ENCODE data around the gene GALNT18. TPM values are rescaled to one million over a fixed set of nuclear protein-coding genes. Genes with fewer than 3 reads are reported as not detected.

GALNT18 gene
- polyA plus RNA-seq, 1 experiment, result 4.1 TPM

- CTCF ChIA-PET, result no interaction called here
Observed at GRCh38 chr11:11500744-11501487, 120.9 kb downstream of the GALNT18 start.

GRCh38 chr11:11499300-11499699, 122.5 kb downstream of the GALNT18 start:
- TF ChIP-seq, protein P1, sequence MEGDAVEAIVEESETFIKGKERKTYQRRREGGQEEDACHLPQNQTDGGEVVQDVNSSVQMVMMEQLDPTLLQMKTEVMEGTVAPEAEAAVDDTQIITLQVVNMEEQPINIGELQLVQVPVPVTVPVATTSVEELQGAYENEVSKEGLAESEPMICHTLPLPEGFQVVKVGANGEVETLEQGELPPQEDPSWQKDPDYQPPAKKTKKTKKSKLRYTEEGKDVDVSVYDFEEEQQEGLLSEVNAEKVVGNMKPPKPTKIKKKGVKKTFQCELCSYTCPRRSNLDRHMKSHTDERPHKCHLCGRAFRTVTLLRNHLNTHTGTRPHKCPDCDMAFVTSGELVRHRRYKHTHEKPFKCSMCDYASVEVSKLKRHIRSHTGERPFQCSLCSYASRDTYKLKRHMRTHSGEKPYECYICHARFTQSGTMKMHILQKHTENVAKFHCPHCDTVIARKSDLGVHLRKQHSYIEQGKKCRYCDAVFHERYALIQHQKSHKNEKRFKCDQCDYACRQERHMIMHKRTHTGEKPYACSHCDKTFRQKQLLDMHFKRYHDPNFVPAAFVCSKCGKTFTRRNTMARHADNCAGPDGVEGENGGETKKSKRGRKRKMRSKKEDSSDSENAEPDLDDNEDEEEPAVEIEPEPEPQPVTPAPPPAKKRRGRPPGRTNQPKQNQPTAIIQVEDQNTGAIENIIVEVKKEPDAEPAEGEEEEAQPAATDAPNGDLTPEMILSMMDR (IDR thresholded peaks at IDR 0.05; ENCODE audit: insufficient read depth, low read depth, low read length), result no peak
- ChIA-PET POLR2A (no interaction called here), CTCF (no interaction called here)
- no peaks in the 10 kb centered on the region for H3K27me3 ChIP-seq (ENCODE audit: control insufficient read depth, insufficient read depth, low read length)
- H3K36me3 ChIP-seq (ENCODE audit: control insufficient read depth, insufficient read depth, low read length), result no peaks in the 10 kb centered on the region
- DNase-seq (ENCODE audit: low read depth), result no peak
- no peak overlapping the region for H3K4me3 ChIP-seq (ENCODE audit: low read depth, low read length)

More at GRCh38 chr11:11500744-11501487, 120.9 kb downstream of the GALNT18 start:
- POLR2A ChIA-PET, result no interaction called here
- TF ChIP-seq, protein P1 (IDR thresholded peaks at IDR 0.05; ENCODE audit: insufficient read depth, low read depth, low read length), result no peak
- Histone ChIP-seq H3K27me3 (ENCODE audit: control insufficient read depth, insufficient read depth, low read length) (no peaks in the 10 kb centered on the region; the same call in 1 of the 2 replicates), H3K4me3 (ENCODE audit: low read depth, low read length) (no peak overlapping the region), H3K36me3 (ENCODE audit: control insufficient read depth, insufficient read depth, low read length) (no peaks in the 10 kb centered on the region)
- no peak for DNase-seq (ENCODE audit: low read depth)

DNA sequence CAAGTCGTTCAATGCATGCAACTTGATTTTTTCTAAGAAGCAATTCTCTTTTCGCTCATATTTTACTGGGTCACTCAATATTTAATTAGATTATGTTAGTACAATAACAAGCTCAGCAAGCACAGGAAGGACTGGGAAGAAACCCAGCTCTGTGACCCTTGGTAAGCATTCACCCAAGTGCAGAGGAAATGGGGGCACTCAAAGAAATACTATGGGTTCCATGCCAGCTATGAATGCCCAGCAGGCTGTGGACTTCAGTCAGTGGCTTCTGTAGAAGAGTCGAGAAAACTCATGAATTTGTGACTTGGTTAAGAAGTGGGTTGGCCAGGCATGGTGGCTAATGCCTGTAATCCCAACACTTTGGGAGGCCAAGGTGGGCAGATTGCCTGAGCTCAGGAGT, 123.6 kb downstream of the GALNT18 start:
- CTCF ChIA-PET, result no interaction called here
- DNase-seq (ENCODE audit: low read depth), result no peak
- TF ChIP-seq, protein P1 (IDR thresholded peaks at IDR 0.05; ENCODE audit: insufficient read depth, low read depth, low read length), result no peak
- no peak overlapping the region for H3K4me3 ChIP-seq (ENCODE audit: low read depth, low read length)
- no peaks in the 10 kb centered on the region for H3K36me3 ChIP-seq (ENCODE audit: control insufficient read depth, insufficient read depth, low read length)
- POLR2A ChIA-PET, result no interaction called here
- H3K27me3 ChIP-seq (ENCODE audit: control insufficient read depth, insufficient read depth, low read length), result no peaks in the 10 kb centered on the region

DNA sequence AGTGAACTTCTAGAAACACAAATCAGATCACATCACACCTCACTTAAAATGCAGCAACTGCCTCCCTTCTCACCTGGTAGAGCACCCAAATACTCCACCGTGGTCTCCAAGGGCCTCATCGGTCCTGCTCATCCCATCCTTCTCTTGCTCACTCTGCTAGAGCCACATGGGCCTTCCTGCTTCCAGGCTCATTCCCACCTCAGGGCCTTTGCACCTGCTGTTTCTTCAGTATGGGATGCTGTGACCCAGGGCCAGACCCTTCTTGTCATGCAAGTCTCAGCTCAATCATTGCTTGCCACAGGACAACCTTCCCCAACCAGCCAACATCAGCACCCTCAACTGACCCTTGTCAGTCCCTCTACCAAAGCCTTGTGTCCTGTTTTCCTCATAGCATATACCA, 124.9 kb downstream of the GALNT18 start:
- POLR2A ChIA-PET, result no interaction called here
- CTCF ChIA-PET, result no interaction called here
- TF ChIP-seq, protein P1 (IDR thresholded peaks at IDR 0.05; ENCODE audit: insufficient read depth, low read depth, low read length), result no peak
- no peaks in the 10 kb centered on the region for H3K27me3 ChIP-seq (ENCODE audit: control insufficient read depth, insufficient read depth, low read length)
- H3K4me3 ChIP-seq (ENCODE audit: low read depth, low read length), result no peak overlapping the region
- no peak for DNase-seq (ENCODE audit: low read depth)
- no peaks in the 10 kb centered on the region for H3K36me3 ChIP-seq (ENCODE audit: control insufficient read depth, insufficient read depth, low read length)

- TF ChIP-seq, protein P1 (IDR thresholded peaks at IDR 0.05; ENCODE audit: insufficient read depth, low read depth, low read length), result no peak
- Histone ChIP-seq H3K27me3 (ENCODE audit: control insufficient read depth, insufficient read depth, low read length) (no peaks in the 10 kb centered on the region), H3K36me3 (ENCODE audit: control insufficient read depth, insufficient read depth, low read length) (no peaks in the 10 kb centered on the region), H3K4me3 (ENCODE audit: low read depth, low read length) (no peak overlapping the region)
- no peak for DNase-seq (ENCODE audit: low read depth)
- ChIA-PET CTCF (no interaction called here), POLR2A (no interaction called here)
Observed at GRCh38 chr11:11494348-11494747, 127.5 kb downstream of the GALNT18 start.
